Transverse colon (tissue), 4 donors: ENCODE data around the gene BEX5. TPM values are rescaled to one million over a fixed set of nuclear protein-coding genes. Genes with fewer than 3 reads are reported as not detected.

Experiments
- DNase-seq: peaks from one replicate; pipeline ENCODE4 v3.0.0-alpha.2; 2019
- H3K27ac ChIP-seq, 4 donors: fragments of 200-600 bp; sonication (generic); 2 replicates each; pipeline ENCODE4 v1.5.1; 2016 to 2018; ENCODE audit warnings: inconsistent platforms in 4 of 4
- H3K27me3 ChIP-seq: fragments of 200-600 bp; sonication (generic); 2 replicates; pipeline ENCODE4 v1.5.1; 2017; ENCODE audit warnings: inconsistent platforms
- H3K36me3 ChIP-seq, 4 donors: fragments of 200-600 bp; sonication (generic); 2 replicates each; pipeline ENCODE4 v1.5.1; 2017 to 2019; ENCODE audit warnings: inconsistent platforms in 4 of 4
- H3K4me1 ChIP-seq, 4 donors: fragments of 200-600 bp; sonication (generic); 2 replicates each; pipeline ENCODE4 v1.5.1; 2017 to 2020; ENCODE audit warnings: inconsistent platforms in 4 of 4
- H3K4me3 ChIP-seq, 4 donors: fragments of 200-600 bp; sonication (generic); 1 replicate in 1 of 4; 2 replicates in 3 of 4; pipeline versions ENCODE4 v1.5.1 to v1.6.1; 2017 to 2019; ENCODE audit warnings: inconsistent platforms in 4 of 4
- H3K9me3 ChIP-seq, 2 donors: fragments of 200-600 bp; sonication (generic); 2 replicates each; pipeline ENCODE4 v1.5.1; 2017 to 2019; ENCODE audit warnings: inconsistent platforms in 2 of 2
- EP300 ChIP-seq: sonication (generic); formaldehyde crosslinking; IDR thresholded peaks from one replicate; pipeline ENCODE4 v1.6.1; 2017; ENCODE audit warnings: antibody characterized with exemption, low read depth
- POLR2A ChIP-seq: fragments of 450-650 bp; IDR thresholded peaks from one replicate; pipeline ENCODE4 v1.6.1; 2016; ENCODE audit warnings: antibody characterized with exemption, mild to moderate bottlenecking, moderate library complexity
- POLR2AphosphoS5 ChIP-seq, 3 donors: sonication (generic); formaldehyde crosslinking; IDR thresholded peaks; one replicate each; pipeline ENCODE4 v1.6.1; 2016; ENCODE audit warnings: antibody characterized with exemption in 3 of 3
- WGBS, 2 donors: methylation state at CpG; one replicate each; pipeline ENCODE4 v1.1.5; 2018; ENCODE audit warnings: low coverage in 1 of 2; 5-methylcytosine and 5-hydroxymethylcytosine counted together
- in situ Hi-C, 4 donors: fragments of 200-750 bp; cut with MboI; loops; one replicate each; pipeline versions ENCODE4 v1.15.0 to v1.15.1; 2017; ENCODE audit warnings: low sequenced_read_pairs in 3 of 4, low pct_ligation_motif_present in 1 of 4, low pct_unique_long_range_greater_than_20kb in 1 of 4
- intact Hi-C: fragments of 100-400 bp; cut with DNase I; formaldehyde crosslinking; loops from one replicate; pipeline ENCODE4 v1.15.1; 2023; ENCODE audit warnings: low total_unique reads
- total RNA-seq, 4 donors: library from RNA; depleted of rRNA; stranded (reverse); fragments of >200 nt; gene quantifications; one replicate each; pipeline ENCODE4 v1.1.0, GENCODE V29; 2016
- TF ChIP-seq, protein P1 (sequence below), 5 experiments: fragments of 200-600 bp in 3 of 5; fragments of 450-650 bp in 2 of 5; sonication (generic) in 3 of 5; IDR thresholded peaks; 1 replicate in 2 of 5; 2 replicates in 3 of 5; pipeline ENCODE4 v1.5.1; 2016 to 2017; ENCODE audit warnings: antibody characterized with exemption in 5 of 5, inconsistent platforms in 3 of 5, mild to moderate bottlenecking in 2 of 5, moderate library complexity in 1 of 5

The BEX5 gene
- 1 to 10 TPM in 2 of 4 donors, not detected in 2; 1.5 to 4.0 TPM for total RNA-seq

DNA sequence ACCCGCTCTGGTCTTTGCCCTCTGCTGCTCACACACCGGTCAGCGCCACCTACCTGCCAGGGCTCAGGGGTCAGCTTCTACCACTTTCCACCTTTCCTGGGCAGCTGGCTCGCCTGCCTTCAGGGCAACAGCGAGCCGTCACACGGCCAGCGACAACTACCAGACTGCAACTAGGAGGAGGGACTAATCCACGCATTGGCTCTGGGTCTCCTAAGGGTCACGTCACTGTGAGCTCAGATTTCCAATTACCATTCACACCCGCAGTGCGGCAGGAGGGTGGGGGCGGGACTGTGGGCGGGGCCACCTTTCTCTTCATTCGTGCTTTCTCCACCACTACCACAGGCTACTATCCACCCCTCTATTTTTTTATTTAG, at the start of gene BEX5:
BEX5 (minus strand) TSS at position 172 of the 374 bp plus-strand sequence. CDS start 1,712 bp downstream, outside the sequence.
- no peak for TF ChIP-seq EP300
- TF ChIP-seq, protein P1, sequence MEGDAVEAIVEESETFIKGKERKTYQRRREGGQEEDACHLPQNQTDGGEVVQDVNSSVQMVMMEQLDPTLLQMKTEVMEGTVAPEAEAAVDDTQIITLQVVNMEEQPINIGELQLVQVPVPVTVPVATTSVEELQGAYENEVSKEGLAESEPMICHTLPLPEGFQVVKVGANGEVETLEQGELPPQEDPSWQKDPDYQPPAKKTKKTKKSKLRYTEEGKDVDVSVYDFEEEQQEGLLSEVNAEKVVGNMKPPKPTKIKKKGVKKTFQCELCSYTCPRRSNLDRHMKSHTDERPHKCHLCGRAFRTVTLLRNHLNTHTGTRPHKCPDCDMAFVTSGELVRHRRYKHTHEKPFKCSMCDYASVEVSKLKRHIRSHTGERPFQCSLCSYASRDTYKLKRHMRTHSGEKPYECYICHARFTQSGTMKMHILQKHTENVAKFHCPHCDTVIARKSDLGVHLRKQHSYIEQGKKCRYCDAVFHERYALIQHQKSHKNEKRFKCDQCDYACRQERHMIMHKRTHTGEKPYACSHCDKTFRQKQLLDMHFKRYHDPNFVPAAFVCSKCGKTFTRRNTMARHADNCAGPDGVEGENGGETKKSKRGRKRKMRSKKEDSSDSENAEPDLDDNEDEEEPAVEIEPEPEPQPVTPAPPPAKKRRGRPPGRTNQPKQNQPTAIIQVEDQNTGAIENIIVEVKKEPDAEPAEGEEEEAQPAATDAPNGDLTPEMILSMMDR (IDR thresholded peaks at IDR 0.05): no peak
- peak in 2 of 3 donors; percentile 65 to 73 for TF ChIP-seq POLR2AphosphoS5 (IDR thresholded peaks at IDR 0.05)
- TF ChIP-seq POLR2A: peak; percentile 22
- no peaks in the 10 kb centered on the region for H3K27me3 ChIP-seq
- H3K4me3 ChIP-seq: peak within 1 kb of the TSS in 3 of 4 donors; percentile 15 to 48 (median 32)
- DNase-seq: peak; percentile 68
- no peaks in the 10 kb centered on the region for H3K4me1 ChIP-seq
- in situ Hi-C loops (no loop called here), intact Hi-C loops (no loop called here)
- peak within 1 kb of the TSS in 2 of 4 donors; percentile 23 to 36 for H3K27ac ChIP-seq
- WGBS, 2 donors: 46% methylated on average over 15 of the region's 15 CpGs; no CpG with 5 or more reads in 1 of the 2 donors
- no peaks in the 10 kb centered on the region for H3K9me3 ChIP-seq
- H3K36me3 ChIP-seq: no peaks in the 10 kb centered on the region

DNA sequence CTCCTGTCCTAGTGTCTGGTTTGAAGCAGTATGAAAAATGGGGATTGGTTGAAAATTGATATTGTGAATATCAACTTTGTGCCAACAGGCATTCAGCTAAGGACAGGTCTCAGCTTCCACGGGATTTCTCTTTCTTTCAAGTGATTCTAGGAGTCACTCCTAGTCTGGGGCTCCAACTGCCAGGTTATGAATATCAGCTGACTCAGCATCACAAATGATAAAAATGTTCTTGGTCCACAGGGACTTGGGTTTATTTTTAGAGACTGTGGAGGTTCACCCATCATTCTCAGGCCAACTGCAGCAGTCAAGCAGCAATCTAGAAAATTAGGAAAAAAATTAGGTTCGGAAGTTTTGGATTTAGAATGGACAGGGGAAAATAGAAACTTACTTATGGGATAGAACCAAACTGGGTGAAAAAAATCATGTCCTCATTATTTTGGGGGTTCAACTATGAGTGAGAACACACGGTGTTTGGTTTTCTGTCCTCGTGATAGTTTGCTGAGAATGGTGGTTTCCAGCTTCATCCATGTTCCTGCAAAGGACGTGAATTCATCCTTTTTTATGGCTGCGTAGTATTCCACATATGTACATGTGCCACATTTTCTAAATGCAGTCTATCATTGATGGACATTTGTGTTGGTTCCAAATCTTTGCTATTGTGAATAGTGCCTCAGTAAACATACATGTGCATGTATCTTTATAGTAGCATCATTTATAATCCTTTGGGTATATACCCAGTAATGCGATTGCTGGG, 30.4 kb upstream of the BEX5 start:
- in situ Hi-C loops: no loop called here
- TF ChIP-seq, protein P1 (IDR thresholded peaks at IDR 0.05): no peak
- no peak for TF ChIP-seq POLR2A
- TF ChIP-seq EP300: no peak
- TF ChIP-seq POLR2AphosphoS5 (IDR thresholded peaks at IDR 0.05): no peak

DNA sequence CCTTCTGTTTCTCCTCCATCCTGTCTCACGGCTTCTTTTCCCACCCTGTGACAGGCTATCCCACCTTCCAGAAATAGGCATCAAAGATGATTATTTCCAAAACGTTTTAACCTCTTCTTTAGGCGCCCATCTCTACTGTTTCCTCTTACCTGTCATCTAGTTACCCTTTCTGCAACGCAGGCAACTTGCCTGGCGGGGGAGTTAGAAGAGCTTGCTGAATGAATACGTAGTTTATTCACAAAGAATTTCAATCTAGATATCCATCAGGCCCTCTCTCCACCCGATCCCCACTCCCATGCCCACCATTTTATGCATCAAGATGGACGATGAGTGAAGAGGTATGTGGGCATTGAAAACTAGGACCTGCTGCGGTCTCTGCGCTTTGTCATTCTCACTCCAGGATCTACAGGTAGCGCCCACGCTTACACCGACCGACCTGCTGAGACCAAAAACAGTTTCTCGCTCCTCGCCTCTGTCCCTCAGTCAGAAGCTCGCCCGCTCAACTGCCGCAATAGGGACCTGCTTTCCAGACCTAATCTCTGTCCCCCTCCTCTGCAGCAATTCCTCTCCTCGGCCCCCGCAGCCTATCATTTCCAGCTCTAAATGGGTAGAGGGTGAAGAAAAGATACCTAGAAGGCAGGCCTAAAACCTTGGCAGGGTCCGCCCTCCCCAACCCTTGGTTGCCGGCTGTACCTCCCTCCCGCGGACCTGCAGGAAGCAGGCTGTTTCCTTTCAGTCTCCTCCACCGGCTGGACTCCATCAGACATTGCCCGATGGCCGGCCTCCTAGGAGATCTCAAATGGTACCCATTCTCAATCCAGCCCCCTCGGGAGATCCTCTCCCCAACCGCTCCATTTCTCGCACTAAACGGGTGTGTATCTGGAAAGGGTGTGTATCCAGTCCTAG, 624 bp downstream of the BEX5 start:
- peak overlapping the region in 3 of 4 donors; percentile 15 to 48 (median 32) for H3K4me3 ChIP-seq
- intact Hi-C loops (no loop called here), in situ Hi-C loops (no loop called here)
- H3K9me3 ChIP-seq: no peaks in the 10 kb centered on the region
- DNase-seq: peak; percentile 13
- H3K27ac ChIP-seq: peak overlapping the region in 2 of 4 donors; percentile 23 to 36
- H3K36me3 ChIP-seq: no peaks in the 10 kb centered on the region
- no peaks in the 10 kb centered on the region for H3K27me3 ChIP-seq
- TF ChIP-seq POLR2A (no peak), POLR2AphosphoS5 (IDR thresholded peaks at IDR 0.05) (no peak)
- TF ChIP-seq, protein P1 (IDR thresholded peaks at IDR 0.05): no peak
- no peaks in the 10 kb centered on the region for H3K4me1 ChIP-seq
- WGBS, 2 donors: 20 to 50% methylated on average over 1 to 32 of the region's 32 CpGs

More for the DNA sequence above, 30.4 kb upstream of the BEX5 start:
- DNase-seq: no peak
- Histone ChIP-seq H3K9me3 (no peaks in the 10 kb centered on the region), H3K27me3 (no peaks in the 10 kb centered on the region), H3K4me3 (no peak overlapping the region), H3K4me1 (no peaks in the 10 kb centered on the region), H3K36me3 (no peaks in the 10 kb centered on the region), H3K27ac (no peak overlapping the region)
- intact Hi-C loops: no loop called here
- WGBS, 2 donors: 77 to 81% methylated on average over 4 to 7 of the region's 7 CpGs
